ENCODE measurements around the gene INSC.

- no peak for TF ChIP-seq SP2 (tag by site-specific recombination; IDR thresholded peaks at IDR 0.05)
- no peak for TF ChIP-seq BCL11A (tag by site-specific recombination; IDR thresholded peaks at IDR 0.05; ENCODE audit: low read depth)
- TF ChIP-seq CTCF (tag by site-specific recombination; IDR thresholded peaks at IDR 0.05) = no peak
- no peak for TF ChIP-seq YY1 (tag by site-specific recombination; IDR thresholded peaks at IDR 0.05)
- no peak for TF ChIP-seq ZNF274 (IDR thresholded peaks at IDR 0.05; ENCODE audit: low read length)
- TF ChIP-seq ZNF274 (tag by site-specific recombination; IDR thresholded peaks at IDR 0.05; ENCODE audit: borderline replicate concordance) = no peak
- no peak for TF ChIP-seq ZSCAN18 (tag by site-specific recombination; IDR thresholded peaks at IDR 0.05)
- no peak for TF ChIP-seq ZNF335 (tag by site-specific recombination; conservative IDR thresholded peaks at IDR 0.05)
- no peak for TF ChIP-seq ZNF501 (tag by site-specific recombination; IDR thresholded peaks at IDR 0.05)
- TF ChIP-seq ZNF624 (tag by site-specific recombination; IDR thresholded peaks at IDR 0.05) = no peak
- no peak for TF ChIP-seq ZNF645 (tag by site-specific recombination; IDR thresholded peaks at IDR 0.05)
- no peak for TF ChIP-seq ZBTB26 (tag by site-specific recombination; optimal IDR thresholded peaks at IDR 0.05)
Measured at GRCh38 chr11:15280393-15280792, 165.7 kb downstream of the INSC start.

All from HEK293 (cell line).